ENCODE measurements around the gene PLXDC2. TPM values are rescaled to one million over a fixed set of nuclear protein-coding genes. Genes with fewer than 3 reads are reported as not detected.

The PLXDC2 gene
- total RNA-seq, 1 experiment from 2014 or later = 0.20 TPM

GRCh38 chr10:20181434-20181833, 365.2 kb downstream of the PLXDC2 start (continued):
- TF ChIP-seq ZFX (IDR thresholded peaks at IDR 0.05) = no peak

GRCh38 chr10:20185116-20185515, 368.9 kb downstream of the PLXDC2 start:
- Histone ChIP-seq H3K27me3 (ENCODE audit: insufficient read depth, low read length) (no peaks in the 10 kb centered on the region), H3K9me2 (ENCODE audit: insufficient read depth) (no peaks in the 10 kb centered on the region), H3K36me3 (ENCODE audit: control insufficient read depth in 1 of 2, insufficient read depth in 2 of 2, low read length in 2 of 2) (no peaks in the 10 kb centered on the region), H3K9me3 (ENCODE audit: control insufficient read depth in 1 of 2, insufficient read depth in 1 of 2, low read depth in 1 of 2, low read length in 2 of 2) (peaks cover 0 to 17% of the 10 kb centered on the region in 2 experiments; a peak in 2 of 4 replicates), H3K4me2 (ENCODE audit: low read length) (no peak overlapping the region), H3K27ac (ENCODE audit: low read depth, low read length) (no peak overlapping the region), H4K20me1 (ENCODE audit: insufficient read depth) (no peaks in the 10 kb centered on the region), H3K79me2 (ENCODE audit: insufficient read depth, low read length) (no peaks in the 10 kb centered on the region), H2AFZ (ENCODE audit: low read depth, low read length, poor library complexity, severe bottlenecking) (no peak overlapping the region), H3K4me1 (ENCODE audit: control insufficient read depth in 1 of 2, insufficient read depth in 2 of 2, low read length in 2 of 2) (no peaks in the 10 kb centered on the region), H3K4me3 (replicated peaks in 1 of 2; ENCODE audit: low read depth in 1 of 2, low read length in 2 of 2) (no peak overlapping the region), H3K9ac (ENCODE audit: low read length) (no peak overlapping the region)
- ChIA-PET CTCF (no interaction called here), POLR2A (no interaction called here), RAD21 (ENCODE audit: low non-redundant PET in 1 of 2, low total read pairs in 2 of 2, uncharacterized antibody in 2 of 2, unreplicated experiment in 2 of 2) (no interaction called here)
- no TSS peak for BruUV-seq (replicated peaks)
- intact Hi-C loops (cut with micrococcal nuclease) = no loop called here
- DNase-seq (ENCODE audit: low read depth, low spot score) = no peak
- ATAC-seq = no peak
- no peak for TF ChIP-seq ATF3 (IDR thresholded peaks at IDR 0.05)
- TF ChIP-seq MAX (IDR thresholded peaks at IDR 0.05) = no peak
- TF ChIP-seq REST (IDR thresholded peaks at IDR 0.05; ENCODE audit: low read depth) = no peak
- TF ChIP-seq EZH2 (IDR thresholded peaks at IDR 0.05) = no peak
- no peak for TF ChIP-seq EZH2phosphoT487 (IDR thresholded peaks at IDR 0.05; ENCODE audit: borderline replicate concordance)
- no peak for TF ChIP-seq FOSL1 (IDR thresholded peaks at IDR 0.05; ENCODE audit: low read depth)
- TF ChIP-seq TCF7L2 (IDR thresholded peaks at IDR 0.05; ENCODE audit: borderline replicate concordance, extremely low read depth, insufficient read depth, insufficient read length) = no peak
- TF ChIP-seq ELF1 (IDR thresholded peaks at IDR 0.05; ENCODE audit: borderline replicate concordance, low read depth) = no peak
- TF ChIP-seq ZBTB33 (IDR thresholded peaks at IDR 0.05; ENCODE audit: extremely low read depth, insufficient replicate concordance, low read length) = no peak
- TF ChIP-seq ZNF274 (IDR thresholded peaks at IDR 0.05; ENCODE audit: low read depth, low read length) = no peak
- TF ChIP-seq CTCF (IDR thresholded peaks at IDR 0.05 in 2 of 3, conservative IDR thresholded peaks at IDR 0.05 in 1 of 3; ENCODE audit: borderline replicate concordance in 1 of 3, insufficient read depth in 1 of 3, low read depth in 2 of 3, low read length in 2 of 3) = no peak
- no peak for TF ChIP-seq RAD21 (IDR thresholded peaks at IDR 0.05; ENCODE audit: low read depth)
- no peak for TF ChIP-seq POLR2A (IDR thresholded peaks at IDR 0.05; ENCODE audit: borderline replicate concordance, extremely low read depth, insufficient read depth, insufficient read length)

All from HCT116 (cell line).